ENCODE results near the gene ARPC3. TPM values are rescaled to one million over a fixed set of nuclear protein-coding genes. Genes with fewer than 3 reads are reported as not detected.

The ARPC3 gene
- total and polyA plus RNA-seq, 8 donors = 190 to 273 (median 207) TPM

GRCh38 chr12:110458756-110459155, 8.6 kb upstream of the ARPC3 start:
- H3K4me3 ChIP-seq = no peak overlapping the region
- TF ChIP-seq, protein P1, sequence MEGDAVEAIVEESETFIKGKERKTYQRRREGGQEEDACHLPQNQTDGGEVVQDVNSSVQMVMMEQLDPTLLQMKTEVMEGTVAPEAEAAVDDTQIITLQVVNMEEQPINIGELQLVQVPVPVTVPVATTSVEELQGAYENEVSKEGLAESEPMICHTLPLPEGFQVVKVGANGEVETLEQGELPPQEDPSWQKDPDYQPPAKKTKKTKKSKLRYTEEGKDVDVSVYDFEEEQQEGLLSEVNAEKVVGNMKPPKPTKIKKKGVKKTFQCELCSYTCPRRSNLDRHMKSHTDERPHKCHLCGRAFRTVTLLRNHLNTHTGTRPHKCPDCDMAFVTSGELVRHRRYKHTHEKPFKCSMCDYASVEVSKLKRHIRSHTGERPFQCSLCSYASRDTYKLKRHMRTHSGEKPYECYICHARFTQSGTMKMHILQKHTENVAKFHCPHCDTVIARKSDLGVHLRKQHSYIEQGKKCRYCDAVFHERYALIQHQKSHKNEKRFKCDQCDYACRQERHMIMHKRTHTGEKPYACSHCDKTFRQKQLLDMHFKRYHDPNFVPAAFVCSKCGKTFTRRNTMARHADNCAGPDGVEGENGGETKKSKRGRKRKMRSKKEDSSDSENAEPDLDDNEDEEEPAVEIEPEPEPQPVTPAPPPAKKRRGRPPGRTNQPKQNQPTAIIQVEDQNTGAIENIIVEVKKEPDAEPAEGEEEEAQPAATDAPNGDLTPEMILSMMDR (IDR thresholded peaks at IDR 0.05) = no peak
- ATAC-seq = no peak
- no peak for DNase-seq
- H3K27ac ChIP-seq = no peak overlapping the region
- intact Hi-C loops (cut with DNase I) = no loop called here
- no peaks in the 10 kb centered on the region for H3K9me3 ChIP-seq
- H3K36me3 ChIP-seq = peaks cover 0 to 71% of the 10 kb centered on the region in 2 donors
- no peaks in the 10 kb centered on the region for H3K27me3 ChIP-seq
- peaks cover 0 to 30% of the 10 kb centered on the region in 2 donors for H3K4me1 ChIP-seq

GRCh38 chr12:110453569-110454296, 3.6 kb upstream of the ARPC3 start:
- Histone ChIP-seq H3K27ac (peak overlapping the region in 1 of 2 donors; percentile 92), H3K9me3 (no peaks in the 10 kb centered on the region), H3K4me3 (no peak overlapping the region), H3K36me3 (peaks cover 0 to 45% of the 10 kb centered on the region in 2 donors), H3K27me3 (no peaks in the 10 kb centered on the region), H3K4me1 (peaks cover 4 to 44% of the 10 kb centered on the region in 2 donors)
- DNase-seq (no peak), ATAC-seq (no peak)
- intact Hi-C loops (cut with DNase I) = no loop called here
- TF ChIP-seq, protein P1 (IDR thresholded peaks at IDR 0.05) = no peak

DNA sequence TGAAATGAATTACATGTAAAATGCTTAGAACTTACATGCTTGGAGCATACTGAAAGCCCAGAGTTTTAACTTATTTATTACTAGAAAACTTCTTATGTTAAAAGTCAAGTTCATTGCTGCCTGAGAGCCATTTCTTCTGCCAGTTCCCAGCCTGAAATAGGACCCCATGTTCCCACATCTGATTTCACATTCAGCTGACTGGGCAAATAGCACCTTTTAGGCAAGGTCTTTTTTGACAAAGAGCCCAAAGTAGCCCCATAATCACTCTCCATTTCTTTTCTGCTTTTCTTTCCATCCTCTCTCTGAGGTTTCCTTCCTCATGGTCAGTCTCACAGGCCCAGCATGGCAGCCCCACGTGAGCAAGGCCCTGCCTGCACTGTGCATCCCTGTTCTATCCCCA, 1.1 kb upstream of the ARPC3 start:
- DNase-seq = no peak
- Histone ChIP-seq H3K36me3 (peaks cover 0 to 44% of the 10 kb centered on the region in 2 donors), H3K27me3 (no peaks in the 10 kb centered on the region), H3K9me3 (no peaks in the 10 kb centered on the region), H3K27ac (peak overlapping the region in 1 of 2 donors; percentile 98), H3K4me3 (no peak overlapping the region), H3K4me1 (peaks cover 4 to 53% of the 10 kb centered on the region in 2 donors)
- TF ChIP-seq, protein P1 (IDR thresholded peaks at IDR 0.05) = no peak
- no peak for ATAC-seq
- intact Hi-C loops (cut with DNase I) = no loop called here

DNA sequence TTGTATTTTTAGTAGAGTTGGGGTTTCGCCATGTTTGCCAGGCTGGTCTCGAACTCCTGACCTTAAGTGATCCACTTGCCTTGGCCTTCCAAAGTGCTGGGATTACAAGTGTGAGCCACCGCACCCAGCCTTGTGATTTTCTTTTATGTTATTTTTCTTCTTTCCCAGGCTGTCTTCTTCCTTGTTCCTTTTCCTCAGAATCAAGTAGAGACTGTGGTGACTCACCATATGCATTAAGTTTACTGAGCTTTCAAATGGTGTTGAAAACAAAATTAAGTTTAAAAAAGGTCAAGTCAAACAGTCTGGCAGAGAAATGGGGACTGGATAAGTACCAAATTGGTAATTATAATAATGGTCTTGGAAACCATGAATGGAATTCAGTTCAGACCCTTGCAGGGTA, 5.7 kb downstream of the ARPC3 start:
- H3K4me3 ChIP-seq = no peak overlapping the region
- intact Hi-C loops (cut with DNase I) = no loop called here
- TF ChIP-seq, protein P1 (IDR thresholded peaks at IDR 0.05) = no peak
- peaks cover 4 to 42% of the 10 kb centered on the region in 2 donors for H3K4me1 ChIP-seq
- peaks cover 0 to 75% of the 10 kb centered on the region in 2 donors for H3K36me3 ChIP-seq
- H3K27ac ChIP-seq = no peak overlapping the region
- DNase-seq (no peak), ATAC-seq (no peak)
- H3K27me3 ChIP-seq = no peaks in the 10 kb centered on the region
- H3K9me3 ChIP-seq = no peaks in the 10 kb centered on the region

DNA sequence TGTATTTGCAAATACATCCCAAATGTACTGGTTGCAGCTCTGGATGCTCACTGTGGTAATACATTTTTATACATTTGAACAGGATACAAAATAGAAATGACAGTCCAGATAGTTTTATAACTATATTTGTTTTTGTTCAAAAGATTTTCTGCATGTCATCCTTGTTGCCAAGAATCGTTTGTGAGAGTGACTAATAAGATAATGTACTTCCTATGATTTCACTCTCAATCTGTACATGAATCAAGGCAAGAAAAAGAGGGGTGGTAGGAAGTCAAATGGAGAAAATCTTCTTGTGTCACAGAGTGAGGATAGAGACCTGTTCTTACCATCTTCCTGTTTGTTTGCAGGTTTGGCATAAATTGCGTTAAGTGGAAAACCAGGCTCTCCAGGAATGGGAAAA, 13.9 kb downstream of the ARPC3 start:
- no peak overlapping the region for H3K4me3 ChIP-seq
- intact Hi-C loops (cut with DNase I) = loop anchor here in 1 of 2 donors (10.0 kb wide), 1 partner anchor 331 kb away; no protein-coding TSS in a partner anchor
- ATAC-seq (no peak), DNase-seq (no peak)
- no peak overlapping the region for H3K27ac ChIP-seq
- no peaks in the 10 kb centered on the region for H3K9me3 ChIP-seq
- H3K4me1 ChIP-seq = peaks cover 0 to 4% of the 10 kb centered on the region in 2 donors
- TF ChIP-seq, protein P1 (IDR thresholded peaks at IDR 0.05) = no peak
- H3K36me3 ChIP-seq = peaks cover 5 to 76% of the 10 kb centered on the region in 2 donors
- no peaks in the 10 kb centered on the region for H3K27me3 ChIP-seq

Data from left lung (tissue), 10 donors.